Mesendoderm (in vitro differentiated cells): ENCODE measurements around the gene TMEM140.

Experiments
- DNase-seq: peaks from one replicate; pipeline ENCODE4 v3.0.0; 2013
- H2AK5ac ChIP-seq: 2 replicates; pipeline ENCODE4 v1.6.1; 2013; ENCODE audit warnings: low read length, inconsistent platforms
- H2BK120ac ChIP-seq: 2 replicates; pipeline ENCODE4 v1.6.1; 2013; ENCODE audit warnings: low read depth, mild to moderate bottlenecking, low read length, moderate library complexity, mixed read lengths
- H2BK15ac ChIP-seq: replicated peaks from 2 replicates; pipeline ENCODE4 v1.6.1; 2013; ENCODE audit warnings: low read depth, mild to moderate bottlenecking, moderate library complexity
- H2BK5ac ChIP-seq: 2 replicates; pipeline ENCODE4 v1.6.1; 2013; ENCODE audit warnings: low read length, inconsistent platforms
- H3K18ac ChIP-seq: 2 replicates; pipeline ENCODE4 v1.6.1; 2013; ENCODE audit warnings: mild to moderate bottlenecking, low read length, mixed read lengths
- H3K23ac ChIP-seq: one replicate; pipeline ENCODE4 v1.6.1; 2013; ENCODE audit warnings: low read length
- H3K27ac ChIP-seq: 2 replicates; pipeline ENCODE4 v1.5.1; 2013; ENCODE audit warnings: low read depth, mild to moderate bottlenecking, inconsistent platforms, low read length, moderate library complexity
- H3K27me3 ChIP-seq: 2 replicates; pipeline ENCODE4 v1.6.1; 2013; ENCODE audit warnings: low read length, control low read depth, mild to moderate bottlenecking, inconsistent platforms; ENCODE audit not compliant: insufficient read depth, poor library complexity
- H3K36me3 ChIP-seq: 2 replicates; pipeline ENCODE4 v1.6.1; 2013; ENCODE audit warnings: low read length, inconsistent platforms; ENCODE audit not compliant: control insufficient read depth, insufficient read depth
- H3K4ac ChIP-seq: one replicate; pipeline ENCODE4 v1.6.1; 2013; ENCODE audit warnings: low read depth, mild to moderate bottlenecking, low read length, moderate library complexity
- H3K4me1 ChIP-seq: 2 replicates; pipeline ENCODE4 v1.6.1; 2013; ENCODE audit warnings: low read depth, low read length, inconsistent platforms; ENCODE audit not compliant: control insufficient read depth
- H3K4me2 ChIP-seq: 2 replicates; pipeline ENCODE4 v1.6.1; 2013; ENCODE audit warnings: low read length
- H3K4me3 ChIP-seq: 2 replicates; pipeline ENCODE4 v1.5.1; 2013; ENCODE audit warnings: mild to moderate bottlenecking, low read length
- H3K56ac ChIP-seq: one replicate; pipeline ENCODE4 v1.6.1; 2013; ENCODE audit warnings: low read length
- H3K79me1 ChIP-seq: 2 replicates; pipeline ENCODE4 v1.6.1; 2013; ENCODE audit warnings: low read length, inconsistent platforms
- H3K79me2 ChIP-seq: 2 replicates; pipeline ENCODE4 v1.6.1; 2013; ENCODE audit warnings: mild to moderate bottlenecking, low read length; ENCODE audit not compliant: control insufficient read depth, insufficient read depth
- H3K9ac ChIP-seq: 2 replicates; pipeline ENCODE4 v1.6.1; 2013; ENCODE audit warnings: low read length, inconsistent platforms
- H4K5ac ChIP-seq: one replicate; pipeline ENCODE4 v1.6.1; 2013; ENCODE audit warnings: low read length
- H4K8ac ChIP-seq: one replicate; pipeline ENCODE4 v1.6.1; 2013; ENCODE audit warnings: low read depth, mild to moderate bottlenecking, control low read depth, low read length, moderate library complexity
- WGBS: extraction: QIAGEN DNeasy Blood & Tissue Kit; methylation state at CpG from one replicate; pipeline ENCODE4 v1.1.7; 2013; ENCODE audit warnings: low lambda C conversion rate, missing lambda C conversion rate; ENCODE audit not compliant: insufficient coverage; ENCODE audit errors: extremely low coverage; 5-methylcytosine and 5-hydroxymethylcytosine counted together

Gene TMEM140

GRCh38 chr7:135159359-135160085 lies 11.7 kb downstream of the TMEM140 start:
- Histone ChIP-seq H3K4me2 (no peak overlapping the region), H2BK15ac (no peak overlapping the region), H2BK120ac (no peak overlapping the region), H2BK5ac (no peak overlapping the region), H3K4me1 (peaks cover 5% of the 10 kb centered on the region), H2AK5ac (no peak overlapping the region), H3K56ac (no peak overlapping the region), H3K79me1 (no peaks in the 10 kb centered on the region), H4K8ac (no peak overlapping the region), H3K4ac (no peak overlapping the region), H3K23ac (no peak overlapping the region), H3K9ac (no peak overlapping the region), H3K36me3 (peaks cover 2% of the 10 kb centered on the region), H3K18ac (no peak overlapping the region), H3K27me3 (no peaks in the 10 kb centered on the region), H3K27ac (no peak overlapping the region), H4K5ac (no peak overlapping the region), H3K4me3 (no peak overlapping the region), H3K79me2 (no peaks in the 10 kb centered on the region)
- WGBS, result no CpG with 5 or more reads among the region's 2 CpGs
- DNase-seq, result no peak

GRCh38 chr7:135160098-135160857 lies 12.4 kb downstream of the TMEM140 start:
- Histone ChIP-seq H3K56ac (peak overlapping the region; percentile 71), H3K4me3 (no peak overlapping the region), H4K8ac (no peak overlapping the region), H3K79me1 (no peaks in the 10 kb centered on the region), H2BK120ac (no peak overlapping the region), H4K5ac (no peak overlapping the region), H3K27me3 (no peaks in the 10 kb centered on the region), H3K36me3 (peaks cover 2% of the 10 kb centered on the region), H3K79me2 (no peaks in the 10 kb centered on the region), H3K27ac (peak overlapping the region; percentile 69), H2BK5ac (peak overlapping the region; percentile 45), H3K18ac (peak overlapping the region; percentile 13), H2AK5ac (no peak overlapping the region), H2BK15ac (no peak overlapping the region), H3K23ac (no peak overlapping the region), H3K4me1 (peaks cover 5% of the 10 kb centered on the region), H3K4me2 (no peak overlapping the region), H3K4ac (no peak overlapping the region), H3K9ac (no peak overlapping the region)
- peak; percentile 34 for DNase-seq
- no CpG with 5 or more reads among the region's 5 CpGs for WGBS

GRCh38 chr7:135160858-135161653 lies 13.2 kb downstream of the TMEM140 start:
- no peaks in the 10 kb centered on the region for H3K27me3 ChIP-seq
- H3K9ac ChIP-seq, result no peak overlapping the region
- H4K8ac ChIP-seq, result no peak overlapping the region
- peaks cover 2% of the 10 kb centered on the region for H3K36me3 ChIP-seq
- peak; percentile 46 for DNase-seq
- H3K27ac ChIP-seq, result peak overlapping the region; percentile 48
- WGBS, result no CpG with 5 or more reads among the region's 9 CpGs
- no peak overlapping the region for H2BK15ac ChIP-seq
- no peak overlapping the region for H3K23ac ChIP-seq
- H3K18ac ChIP-seq, result peak overlapping the region; percentile 13
- H4K5ac ChIP-seq, result no peak overlapping the region
- peak overlapping the region; percentile 38 for H2AK5ac ChIP-seq
- H3K56ac ChIP-seq, result peak overlapping the region; percentile 71
- no peak overlapping the region for H3K4me2 ChIP-seq
- H3K79me2 ChIP-seq, result no peaks in the 10 kb centered on the region
- peaks cover 5% of the 10 kb centered on the region for H3K4me1 ChIP-seq
- H3K79me1 ChIP-seq, result no peaks in the 10 kb centered on the region
- no peak overlapping the region for H3K4ac ChIP-seq
- H3K4me3 ChIP-seq, result no peak overlapping the region
- H2BK5ac ChIP-seq, result peak overlapping the region; percentile 58
- H2BK120ac ChIP-seq, result no peak overlapping the region

- H3K27ac ChIP-seq, result no peak overlapping the region
- peak overlapping the region; percentile 38 for H2AK5ac ChIP-seq
Measured at GRCh38 chr7:135161669-135162068, 13.8 kb downstream of the TMEM140 start.

GRCh38 chr7:135162382-135163001 lies 14.6 kb downstream of the TMEM140 start:
- Histone ChIP-seq H2AK5ac (no peak overlapping the region), H3K18ac (no peak overlapping the region), H3K56ac (no peak overlapping the region), H2BK5ac (no peak overlapping the region), H4K8ac (no peak overlapping the region), H3K36me3 (peaks cover 11% of the 10 kb centered on the region), H3K4me1 (peaks cover 5% of the 10 kb centered on the region), H2BK120ac (no peak overlapping the region), H3K4ac (no peak overlapping the region), H4K5ac (no peak overlapping the region), H3K79me2 (no peaks in the 10 kb centered on the region), H3K27ac (no peak overlapping the region), H3K9ac (no peak overlapping the region), H3K79me1 (peaks cover 5% of the 10 kb centered on the region), H3K23ac (no peak overlapping the region), H2BK15ac (no peak overlapping the region), H3K27me3 (no peaks in the 10 kb centered on the region), H3K4me2 (no peak overlapping the region), H3K4me3 (no peak overlapping the region)
- WGBS, result no CpG with 5 or more reads among the region's 2 CpGs
- DNase-seq, result no peak

More at GRCh38 chr7:135161669-135162068, 13.8 kb downstream of the TMEM140 start:
- H3K4ac ChIP-seq, result peak overlapping the region; percentile 49
- no peak overlapping the region for H4K5ac ChIP-seq
- peak overlapping the region; percentile 11 for H3K18ac ChIP-seq
- peaks cover 5% of the 10 kb centered on the region for H3K4me1 ChIP-seq
- H3K27me3 ChIP-seq, result no peaks in the 10 kb centered on the region
- no peaks in the 10 kb centered on the region for H3K79me1 ChIP-seq
- no peak overlapping the region for H3K23ac ChIP-seq
- no peak overlapping the region for H4K8ac ChIP-seq
- H3K9ac ChIP-seq, result no peak overlapping the region
- DNase-seq, result no peak
- no peak overlapping the region for H2BK5ac ChIP-seq
- 100% methylated on average over 1 of the region's 6 CpGs for WGBS
- H3K56ac ChIP-seq, result peak overlapping the region; percentile 15
- no peak overlapping the region for H2BK15ac ChIP-seq
- H2BK120ac ChIP-seq, result no peak overlapping the region
- H3K4me2 ChIP-seq, result no peak overlapping the region
- no peaks in the 10 kb centered on the region for H3K79me2 ChIP-seq
- peaks cover 4% of the 10 kb centered on the region for H3K36me3 ChIP-seq
- H3K4me3 ChIP-seq, result no peak overlapping the region
